Effector memory CD4-positive, alpha-beta T cell (primary cell): Measurements from ENCODE around the gene FADS6.
A peak's percentile ranks its signal among the peaks of the same experiment; 100 is the strongest.

ENCODE experiments used
- DNase-seq, 3 donors: peaks; one replicate each; pipeline ENCODE4 v3.0.0-alpha.2; 2020
- H3K27ac ChIP-seq: 2 replicates; pipeline ENCODE4 v1.7.0; 2013; ENCODE audit warnings: mild to moderate bottlenecking, low read length, moderate library complexity; ENCODE audit not compliant: insufficient read depth, poor library complexity, severe bottlenecking
- H3K27me3 ChIP-seq: replicated peaks from 2 replicates; pipeline ENCODE4 v1.7.0; 2013; ENCODE audit warnings: mild to moderate bottlenecking, low read length; ENCODE audit not compliant: insufficient read depth, control insufficient read depth, poor library complexity, severe bottlenecking
- H3K36me3 ChIP-seq: 2 replicates; pipeline ENCODE4 v1.7.0; 2013; ENCODE audit warnings: mild to moderate bottlenecking, low read length, moderate library complexity; ENCODE audit not compliant: control insufficient read depth, insufficient read depth
- H3K4me1 ChIP-seq: 2 replicates; pipeline ENCODE4 v1.7.0; 2013; ENCODE audit warnings: low read length, mild to moderate bottlenecking; ENCODE audit not compliant: control insufficient read depth, insufficient read depth, poor library complexity, severe bottlenecking
- H3K4me3 ChIP-seq: 2 replicates; pipeline ENCODE4 v1.7.0; 2013; ENCODE audit warnings: low read length, low read depth, mild to moderate bottlenecking; ENCODE audit not compliant: insufficient read depth, poor library complexity, severe bottlenecking
- H3K9me3 ChIP-seq: 2 replicates; pipeline ENCODE4 v1.7.0; 2013; ENCODE audit warnings: mild to moderate bottlenecking, low read length, moderate library complexity; ENCODE audit not compliant: control insufficient read depth
- total RNA-seq, 3 donors: gene quantifications; one replicate each; lab custom pipeline; 2026; lab: John Stamatoyannopoulos, UW

The FADS6 gene
- 0 reads per million in 3 donors for total RNA-seq

- Histone ChIP-seq H3K4me1 (peaks cover 9% of the 10 kb centered on the region), H3K9me3 (no peaks in the 10 kb centered on the region), H3K27me3 (peaks cover 21% of the 10 kb centered on the region), H3K4me3 (peak within 1 kb of the TSS; percentile 42), H3K36me3 (no peaks in the 10 kb centered on the region), H3K27ac (no peak within 1 kb of the TSS)
- DNase-seq: no peak
Measured at GRCh38 chr17:74892974-74893911, at the start of gene FADS6. FADS6 (minus strand) TSS chr17:74893633; CDS start chr17:74893595, 38 bp downstream.

- H3K27me3 ChIP-seq: peaks cover 14% of the 10 kb centered on the region
- DNase-seq: no peak
- H3K36me3 ChIP-seq: no peaks in the 10 kb centered on the region
- no peak overlapping the region for H3K27ac ChIP-seq
- no peak overlapping the region for H3K4me3 ChIP-seq
- peaks cover under 1% of the 10 kb centered on the region for H3K4me1 ChIP-seq
- H3K9me3 ChIP-seq: no peaks in the 10 kb centered on the region
Measured at GRCh38 chr17:74941128-74941725, 47.8 kb upstream of the FADS6 start.

DNA sequence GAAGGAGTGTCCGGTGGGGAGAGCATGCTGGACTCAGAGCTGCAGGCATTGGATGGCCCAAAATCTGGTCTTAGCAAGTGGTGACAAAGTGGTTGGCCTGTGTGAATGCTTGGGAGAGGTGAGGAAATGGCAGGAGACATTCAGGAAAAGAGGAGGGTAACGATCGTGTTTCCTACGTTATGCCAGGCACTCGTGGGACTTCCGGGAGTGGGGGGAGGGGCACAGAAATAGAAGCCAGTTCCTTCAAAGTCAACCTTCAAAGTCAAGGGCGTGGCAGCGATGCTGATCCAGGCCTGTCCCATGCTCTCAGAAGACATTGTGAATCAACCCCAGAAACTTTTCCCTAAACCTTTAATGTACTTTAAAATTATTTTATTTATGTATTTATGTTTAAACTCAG is 46.1 kb upstream of the FADS6 start:
- no peak overlapping the region for H3K4me3 ChIP-seq
- H3K27me3 ChIP-seq: peaks cover 25% of the 10 kb centered on the region
- no peaks in the 10 kb centered on the region for H3K36me3 ChIP-seq
- H3K27ac ChIP-seq: no peak overlapping the region
- no peaks in the 10 kb centered on the region for H3K9me3 ChIP-seq
- no peak for DNase-seq
- H3K4me1 ChIP-seq: peaks cover 6% of the 10 kb centered on the region

DNA sequence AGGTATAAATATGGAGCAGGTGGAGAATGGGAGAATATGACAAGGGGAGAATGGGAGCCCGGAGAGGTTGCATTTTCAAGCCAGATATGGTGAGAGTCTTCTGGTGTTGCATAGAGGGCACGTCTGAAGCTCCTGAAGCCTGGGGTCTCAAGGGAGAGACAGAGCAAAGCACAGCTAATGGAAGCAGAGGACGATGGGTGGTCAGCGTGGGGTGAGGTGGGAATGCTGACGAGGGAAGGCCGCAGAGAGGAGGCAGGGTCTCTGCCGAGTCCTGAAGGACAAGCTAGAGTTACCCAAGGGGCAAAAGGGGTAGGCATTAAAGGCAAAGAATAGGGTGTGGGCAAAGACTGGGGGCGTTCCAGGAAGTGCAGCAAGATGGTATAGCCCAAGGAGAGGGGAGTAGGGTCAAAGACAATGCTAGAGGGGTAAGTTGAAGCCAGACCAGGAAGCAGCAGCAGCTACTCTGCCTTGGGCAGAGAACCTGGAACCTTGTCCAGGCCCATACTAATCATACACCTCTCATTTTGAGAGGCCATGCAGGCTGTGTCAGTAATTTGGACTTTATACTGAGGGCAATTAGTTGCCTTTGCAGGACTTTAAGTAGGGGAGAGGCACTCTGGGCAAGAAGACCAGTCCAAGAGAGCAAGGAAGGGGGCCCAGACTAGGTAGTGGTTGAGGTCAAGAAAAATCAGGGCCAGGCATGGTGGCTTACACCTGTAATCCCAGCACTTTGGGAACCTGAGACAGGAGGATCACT is 44.9 kb upstream of the FADS6 start:
- no peak for DNase-seq

GRCh38 chr17:74937064-74938051 is 43.9 kb upstream of the FADS6 start:
- H3K27me3 ChIP-seq: peaks cover 40% of the 10 kb centered on the region
- H3K36me3 ChIP-seq: no peaks in the 10 kb centered on the region
- DNase-seq: no peak
- H3K4me3 ChIP-seq: no peak overlapping the region
- no peaks in the 10 kb centered on the region for H3K9me3 ChIP-seq
- H3K4me1 ChIP-seq: peaks cover 6% of the 10 kb centered on the region
- H3K27ac ChIP-seq: no peak overlapping the region

More for the DNA sequence above, 44.9 kb upstream of the FADS6 start:
- Histone ChIP-seq H3K4me1 (peaks cover 6% of the 10 kb centered on the region), H3K27me3 (peaks cover 34% of the 10 kb centered on the region), H3K4me3 (no peak overlapping the region), H3K36me3 (no peaks in the 10 kb centered on the region), H3K9me3 (no peaks in the 10 kb centered on the region), H3K27ac (no peak overlapping the region)

GRCh38 chr17:74936470-74936799 is 43.0 kb upstream of the FADS6 start:
- DNase-seq: no peak
- Histone ChIP-seq H3K4me1 (peaks cover 6% of the 10 kb centered on the region), H3K4me3 (no peak overlapping the region), H3K27ac (no peak overlapping the region), H3K27me3 (peaks cover 40% of the 10 kb centered on the region), H3K9me3 (no peaks in the 10 kb centered on the region), H3K36me3 (no peaks in the 10 kb centered on the region)

- Histone ChIP-seq H3K4me1 (peaks cover 6% of the 10 kb centered on the region), H3K9me3 (no peaks in the 10 kb centered on the region), H3K27me3 (peaks cover 40% of the 10 kb centered on the region), H3K27ac (no peak within 1 kb of the TSS), H3K4me3 (no peak within 1 kb of the TSS), H3K36me3 (no peaks in the 10 kb centered on the region)
- no peak for DNase-seq
Measured at GRCh38 chr17:74935585-74936469, 42.4 kb upstream of the FADS6 start, which contains the start of gene OTOP3. OTOP3 (plus strand) TSS chr17:74935898; CDS start chr17:74935922, 24 bp downstream.

- no peak for DNase-seq
- Histone ChIP-seq H3K27ac (no peak overlapping the region), H3K4me3 (no peak overlapping the region), H3K36me3 (no peaks in the 10 kb centered on the region), H3K27me3 (peaks cover 40% of the 10 kb centered on the region), H3K9me3 (no peaks in the 10 kb centered on the region), H3K4me1 (peaks cover 6% of the 10 kb centered on the region)
Measured at GRCh38 chr17:74935048-74935447, 41.6 kb upstream of the FADS6 start.
